Hepatocyte (in vitro differentiated cells): Measurements from ENCODE around the gene COL15A1.

Source experiments
- EZH2 ChIP-seq: fragments of 200-600 bp; sonication (generic); IDR thresholded peaks from 2 replicates; pipeline ENCODE4 v1.6.1; 2016; ENCODE audit warnings: antibody characterized with exemption, mild to moderate bottlenecking, borderline replicate concordance
- EZH2phosphoT487 ChIP-seq: fragments of 200-600 bp; sonication (generic); IDR thresholded peaks from one replicate; pipeline ENCODE4 v1.6.1; 2018; ENCODE audit warnings: antibody characterized with exemption, mild to moderate bottlenecking, low read depth, moderate library complexity; ENCODE audit not compliant: unreplicated experiment, severe bottlenecking
- TF ChIP-seq, protein P1 (sequence below): fragments of 200-600 bp; sonication (generic); IDR thresholded peaks from 2 replicates; pipeline ENCODE4 v1.5.1; 2016; ENCODE audit warnings: antibody characterized with exemption, mild to moderate bottlenecking; ENCODE audit not compliant: poor library complexity

DNA sequence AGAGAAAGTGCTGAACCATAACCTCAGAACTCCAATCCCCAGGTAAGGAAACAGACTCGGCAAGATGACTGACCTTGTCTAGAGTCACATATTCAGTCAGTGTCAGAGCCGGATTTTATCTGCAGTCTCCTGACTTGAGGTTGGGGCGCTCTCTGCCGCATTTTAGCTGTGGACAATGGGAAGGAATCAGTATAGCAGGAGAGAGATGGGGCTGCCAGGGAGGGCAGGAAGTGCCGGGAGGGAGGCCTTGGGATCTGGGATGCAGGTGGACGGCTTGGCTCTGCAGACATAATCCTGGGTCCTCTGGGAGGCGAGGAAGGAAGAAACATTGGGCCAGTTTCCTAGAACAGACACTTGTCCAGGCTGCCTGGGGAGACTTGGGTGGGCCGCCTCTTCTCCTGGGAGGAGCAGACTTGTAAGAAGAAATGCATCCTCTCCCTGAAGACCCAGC, 39.7 kb upstream of the COL15A1 start:
- TF ChIP-seq, protein P1, sequence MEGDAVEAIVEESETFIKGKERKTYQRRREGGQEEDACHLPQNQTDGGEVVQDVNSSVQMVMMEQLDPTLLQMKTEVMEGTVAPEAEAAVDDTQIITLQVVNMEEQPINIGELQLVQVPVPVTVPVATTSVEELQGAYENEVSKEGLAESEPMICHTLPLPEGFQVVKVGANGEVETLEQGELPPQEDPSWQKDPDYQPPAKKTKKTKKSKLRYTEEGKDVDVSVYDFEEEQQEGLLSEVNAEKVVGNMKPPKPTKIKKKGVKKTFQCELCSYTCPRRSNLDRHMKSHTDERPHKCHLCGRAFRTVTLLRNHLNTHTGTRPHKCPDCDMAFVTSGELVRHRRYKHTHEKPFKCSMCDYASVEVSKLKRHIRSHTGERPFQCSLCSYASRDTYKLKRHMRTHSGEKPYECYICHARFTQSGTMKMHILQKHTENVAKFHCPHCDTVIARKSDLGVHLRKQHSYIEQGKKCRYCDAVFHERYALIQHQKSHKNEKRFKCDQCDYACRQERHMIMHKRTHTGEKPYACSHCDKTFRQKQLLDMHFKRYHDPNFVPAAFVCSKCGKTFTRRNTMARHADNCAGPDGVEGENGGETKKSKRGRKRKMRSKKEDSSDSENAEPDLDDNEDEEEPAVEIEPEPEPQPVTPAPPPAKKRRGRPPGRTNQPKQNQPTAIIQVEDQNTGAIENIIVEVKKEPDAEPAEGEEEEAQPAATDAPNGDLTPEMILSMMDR = no peak
- no peak for TF ChIP-seq EZH2phosphoT487
- TF ChIP-seq EZH2 = no peak
